Skeletal muscle cell (primary cell): ENCODE data around the gene NCF4.

Experiments used
- DNase-seq: peaks from one replicate; pipeline ENCODE4 v3.0.0-alpha.2; 2010; ENCODE audit warnings: low read depth
- H3K4me3 ChIP-seq: 2 replicates; pipeline ENCODE4 v1.5.1; 2011; ENCODE audit warnings: low read depth, mild to moderate bottlenecking, control low read depth, low read length, moderate library complexity

The NCF4 gene

GRCh38 chr22:36911887-36912661, 51.3 kb downstream of the NCF4 start:
- no peak for DNase-seq
- no peak overlapping the region for H3K4me3 ChIP-seq

- no peak for DNase-seq
- no peak overlapping the region for H3K4me3 ChIP-seq
These were observed 52.1 kb downstream of the NCF4 start for GRCh38 chr22:36912694-36913426.

- no peak within 1 kb of the TSS for H3K4me3 ChIP-seq
- DNase-seq: no peak
These were observed 52.9 kb downstream of the NCF4 start, which contains the start of gene CSF2RB for GRCh38 chr22:36913427-36914389. Gene CSF2RB, plus strand, starts transcription at chr22:36913628. Its CDS starts 8,580 bp downstream, at chr22:36922208.

- DNase-seq: no peak
- H3K4me3 ChIP-seq: no peak overlapping the region
These were observed 53.6 kb downstream of the NCF4 start for GRCh38 chr22:36914390-36914752.

GRCh38 chr22:36916034-36916433, 55.2 kb downstream of the NCF4 start:
- no peak overlapping the region for H3K4me3 ChIP-seq

GRCh38 chr22:36918586-36919284, 57.9 kb downstream of the NCF4 start:
- H3K4me3 ChIP-seq: no peak overlapping the region
- DNase-seq: no peak

More at GRCh38 chr22:36916034-36916433, 55.2 kb downstream of the NCF4 start:
- no peak for DNase-seq

GRCh38 chr22:36921309-36922104, 60.7 kb downstream of the NCF4 start:
- no peak for DNase-seq
- no peak overlapping the region for H3K4me3 ChIP-seq

GRCh38 chr22:36922105-36922608, 61.4 kb downstream of the NCF4 start:
- DNase-seq: no peak
- H3K4me3 ChIP-seq: no peak overlapping the region

- DNase-seq: no peak
- H3K4me3 ChIP-seq: no peak overlapping the region
These were observed 61.9 kb downstream of the NCF4 start for GRCh38 chr22:36922711-36923110.

- DNase-seq: no peak
- H3K4me3 ChIP-seq: no peak overlapping the region
These were observed 62.5 kb downstream of the NCF4 start for GRCh38 chr22:36923131-36923788.

- no peak for DNase-seq
- no peak overlapping the region for H3K4me3 ChIP-seq
These were observed 63.4 kb downstream of the NCF4 start for GRCh38 chr22:36924151-36924698.

GRCh38 chr22:36925388-36926290, 64.8 kb downstream of the NCF4 start:
- no peak overlapping the region for H3K4me3 ChIP-seq
- DNase-seq: no peak

GRCh38 chr22:36926309-36926708, 65.5 kb downstream of the NCF4 start:
- no peak for DNase-seq

GRCh38 chr22:36926721-36927435, 66.1 kb downstream of the NCF4 start:
- H3K4me3 ChIP-seq: no peak overlapping the region
- no peak for DNase-seq

More at GRCh38 chr22:36926309-36926708, 65.5 kb downstream of the NCF4 start:
- H3K4me3 ChIP-seq: no peak overlapping the region
